ENCODE results near the gene RAB4B.
"Not testable (repeated sequence)": the region's sequence is repeated elsewhere in the genome, so short reads cannot be mapped to it uniquely, and the experiment has no call there.

RAB4B gene

GRCh38 chr19:40803857-40804782 is 26.1 kb downstream of the RAB4B start:
- no peak for DNase-seq (ENCODE audit: low spot score)

- DNase-seq (ENCODE audit: low spot score), result no peak
These were observed 26.8 kb downstream of the RAB4B start for GRCh38 chr19:40804783-40805242.

- DNase-seq (ENCODE audit: low spot score), result no peak
These were observed 27.3 kb downstream of the RAB4B start for GRCh38 chr19:40805258-40805868.

GRCh38 chr19:40806423-40807146 is 28.5 kb downstream of the RAB4B start:
- no peak for DNase-seq (ENCODE audit: low spot score)

GRCh38 chr19:40807147-40808020 is 29.3 kb downstream of the RAB4B start:
- DNase-seq (ENCODE audit: low spot score), result no peak

GRCh38 chr19:40808021-40808325 is 29.9 kb downstream of the RAB4B start:
- no peak for DNase-seq (ENCODE audit: low spot score)

GRCh38 chr19:40808497-40808896 is 30.4 kb downstream of the RAB4B start:
- no peak for DNase-seq (ENCODE audit: low spot score)

GRCh38 chr19:40809358-40810086 is 31.5 kb downstream of the RAB4B start:
- no peak for DNase-seq (ENCODE audit: low spot score)

GRCh38 chr19:40810160-40810559 is 32.1 kb downstream of the RAB4B start:
- DNase-seq (ENCODE audit: low spot score), result no peak

- peak; percentile 63 for DNase-seq (ENCODE audit: low spot score)
These were observed 32.8 kb downstream of the RAB4B start for GRCh38 chr19:40810649-40811408.

GRCh38 chr19:40811478-40812341 is 33.7 kb downstream of the RAB4B start:
- DNase-seq (ENCODE audit: low spot score), result no peak

GRCh38 chr19:40812571-40812970 is 34.5 kb downstream of the RAB4B start:
- not testable (repeated sequence) for DNase-seq (ENCODE audit: low spot score)

- DNase-seq (ENCODE audit: low spot score), result no peak
These were observed 35.1 kb downstream of the RAB4B start for GRCh38 chr19:40813182-40813581.

- no peak for DNase-seq (ENCODE audit: low spot score)
These were observed 37.2 kb downstream of the RAB4B start for GRCh38 chr19:40815223-40815622.

GRCh38 chr19:40818480-40819399 is 40.7 kb downstream of the RAB4B start:
- peak; percentile 65 for DNase-seq (ENCODE audit: low spot score)

GRCh38 chr19:40819479-40820234 is 41.6 kb downstream of the RAB4B start:
- peak; percentile 43 for DNase-seq (ENCODE audit: low spot score)

GRCh38 chr19:40822161-40822560 is 44.1 kb downstream of the RAB4B start:
- DNase-seq (ENCODE audit: low spot score), result no peak
